HL-60/S4 treated with phorbol 12-myristate 13-acetate at 8.2 ng/mL for 4 days and 3 days (cell line): ENCODE results near the gene PTK6.

ENCODE experiments used
- in situ Hi-C: fragments of 300-500 bp; cut with MboI; formaldehyde crosslinking; loops from 2 replicates; pipeline ENCODE4 v1.15.0; 2022; ENCODE audit warnings: low sequenced_read_pairs

PTK6 gene

GRCh38 chr20:63545814-63546213 lies 8.6 kb upstream of the PTK6 start:
- in situ Hi-C loops: no loop called here

GRCh38 chr20:63544958-63545516 lies 7.9 kb upstream of the PTK6 start:
- in situ Hi-C loops: no loop called here

GRCh38 chr20:63544241-63544957 lies 7.2 kb upstream of the PTK6 start:
- in situ Hi-C loops: no loop called here

GRCh38 chr20:63543733-63544132 lies 6.6 kb upstream of the PTK6 start:
- in situ Hi-C loops: no loop called here

- in situ Hi-C loops: no loop called here
Measured at GRCh38 chr20:63543131-63543530, 6.0 kb upstream of the PTK6 start.

- in situ Hi-C loops: no loop called here
Measured at GRCh38 chr20:63542696-63543095, 5.5 kb upstream of the PTK6 start.

GRCh38 chr20:63542031-63542559 lies 4.9 kb upstream of the PTK6 start:
- in situ Hi-C loops: no loop called here

GRCh38 chr20:63541371-63541770 lies 4.2 kb upstream of the PTK6 start:
- in situ Hi-C loops: no loop called here

- in situ Hi-C loops: no loop called here
Measured at GRCh38 chr20:63540417-63541186, 3.4 kb upstream of the PTK6 start.

GRCh38 chr20:63539441-63540370 lies 2.5 kb upstream of the PTK6 start:
- in situ Hi-C loops: no loop called here

GRCh38 chr20:63539092-63539430 lies 1.9 kb upstream of the PTK6 start:
- in situ Hi-C loops: no loop called here

- in situ Hi-C loops: no loop called here
Measured at GRCh38 chr20:63538204-63539091, 1.3 kb upstream of the PTK6 start.

GRCh38 chr20:63537525-63538203 lies 488 bp upstream of the PTK6 start:
- in situ Hi-C loops: no loop called here

GRCh38 chr20:63536241-63536977 lies 767 bp downstream of the PTK6 start:
- in situ Hi-C loops: no loop called here

GRCh38 chr20:63534831-63535651 lies 2.1 kb downstream of the PTK6 start:
- in situ Hi-C loops: no loop called here

GRCh38 chr20:63534427-63534830 lies 2.7 kb downstream of the PTK6 start:
- in situ Hi-C loops: no loop called here

- in situ Hi-C loops: no loop called here
Measured at GRCh38 chr20:63533871-63534393, 3.2 kb downstream of the PTK6 start.

- in situ Hi-C loops: no loop called here
Measured at GRCh38 chr20:63533388-63533787, 3.8 kb downstream of the PTK6 start.
